Measurements from ENCODE around the gene NAV2. TPM values are rescaled to one million over a fixed set of nuclear protein-coding genes. Genes with fewer than 3 reads are reported as not detected.

Gene NAV2
- total RNA-seq, 1 experiment from 2014 or later, result 2.1 TPM

DNA sequence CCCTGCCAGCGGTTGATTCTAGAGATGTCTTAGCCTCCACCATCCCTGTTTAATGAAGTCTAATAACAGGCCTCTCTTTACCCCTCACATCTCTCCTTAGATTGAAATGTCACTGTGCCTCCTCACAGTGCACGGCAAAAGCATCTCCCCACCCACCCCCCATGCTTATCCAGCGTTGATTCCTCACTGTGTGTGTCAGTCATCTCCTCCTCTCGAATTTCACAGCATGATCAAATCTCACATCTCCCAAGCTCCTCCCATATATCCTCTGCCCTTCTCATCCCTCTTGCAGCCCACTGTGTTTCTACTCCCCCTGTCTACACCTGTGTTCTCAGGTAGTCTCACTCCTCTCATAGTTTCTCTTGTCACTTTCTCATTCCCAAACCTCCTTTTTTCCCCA, 363.0 kb downstream of the NAV2 start:
- BruUV-seq (replicated peaks), result no TSS peak
- no peak for ATAC-seq

More for the DNA sequence above, 363.0 kb downstream of the NAV2 start:
- Histone ChIP-seq H3K79me2 (ENCODE audit: insufficient read depth, low read length) (no peaks in the 10 kb centered on the region), H3K4me3 (replicated peaks in 1 of 2; ENCODE audit: low read depth in 1 of 2, low read length in 2 of 2) (no peak overlapping the region), H3K9ac (ENCODE audit: low read length) (no peak overlapping the region), H3K27ac (ENCODE audit: low read depth, low read length) (no peak overlapping the region), H3K9me3 (ENCODE audit: control insufficient read depth in 1 of 2, insufficient read depth in 1 of 2, low read depth in 1 of 2, low read length in 2 of 2) (no peaks in the 10 kb centered on the region), H4K20me1 (ENCODE audit: insufficient read depth) (no peaks in the 10 kb centered on the region), H3K36me3 (ENCODE audit: control insufficient read depth in 1 of 2, insufficient read depth in 2 of 2, low read length in 2 of 2) (no peaks in the 10 kb centered on the region), H2AFZ (ENCODE audit: low read depth, low read length, poor library complexity, severe bottlenecking) (no peak overlapping the region), H3K27me3 (ENCODE audit: insufficient read depth, low read length) (no peaks in the 10 kb centered on the region), H3K9me2 (ENCODE audit: insufficient read depth) (no peaks in the 10 kb centered on the region), H3K4me1 (ENCODE audit: control insufficient read depth in 1 of 2, insufficient read depth in 2 of 2, low read length in 2 of 2) (no peaks in the 10 kb centered on the region), H3K4me2 (ENCODE audit: low read length) (no peak overlapping the region)
- CTCF ChIA-PET, result no interaction called here
- DNase-seq (ENCODE audit: low read depth, low spot score), result no peak
- RAD21 ChIA-PET (ENCODE audit: low non-redundant PET in 1 of 2, low total read pairs in 2 of 2, uncharacterized antibody in 2 of 2, unreplicated experiment in 2 of 2), result no interaction called here
- TF ChIP-seq POLR2A (IDR thresholded peaks at IDR 0.05; ENCODE audit: borderline replicate concordance, extremely low read depth, insufficient read depth, insufficient read length) (no peak), SRF (IDR thresholded peaks at IDR 0.05; ENCODE audit: low read depth) (no peak), SIN3A (IDR thresholded peaks at IDR 0.05; ENCODE audit: low read depth) (no peak), SP1 (IDR thresholded peaks at IDR 0.05; ENCODE audit: low read depth) (no peak), CBX3 (IDR thresholded peaks at IDR 0.05; ENCODE audit: low read depth) (no peak), CTCF (IDR thresholded peaks at IDR 0.05 in 2 of 3, conservative IDR thresholded peaks at IDR 0.05 in 1 of 3; ENCODE audit: borderline replicate concordance in 1 of 3, insufficient read depth in 1 of 3, low read depth in 2 of 3, low read length in 2 of 3) (no peak), YY1 (IDR thresholded peaks at IDR 0.05; ENCODE audit: extremely low read depth, insufficient replicate concordance, low read depth, low read length) (no peak), EZH2phosphoT487 (IDR thresholded peaks at IDR 0.05; ENCODE audit: borderline replicate concordance) (no peak), ELF1 (IDR thresholded peaks at IDR 0.05; ENCODE audit: borderline replicate concordance, low read depth) (no peak), POLR2AphosphoS5 (IDR thresholded peaks at IDR 0.05; ENCODE audit: low read depth, low read length) (no peak), EZH2 (IDR thresholded peaks at IDR 0.05) (no peak), FOSL1 (IDR thresholded peaks at IDR 0.05; ENCODE audit: low read depth) (no peak)
- TF ChIP-seq, protein P1, sequence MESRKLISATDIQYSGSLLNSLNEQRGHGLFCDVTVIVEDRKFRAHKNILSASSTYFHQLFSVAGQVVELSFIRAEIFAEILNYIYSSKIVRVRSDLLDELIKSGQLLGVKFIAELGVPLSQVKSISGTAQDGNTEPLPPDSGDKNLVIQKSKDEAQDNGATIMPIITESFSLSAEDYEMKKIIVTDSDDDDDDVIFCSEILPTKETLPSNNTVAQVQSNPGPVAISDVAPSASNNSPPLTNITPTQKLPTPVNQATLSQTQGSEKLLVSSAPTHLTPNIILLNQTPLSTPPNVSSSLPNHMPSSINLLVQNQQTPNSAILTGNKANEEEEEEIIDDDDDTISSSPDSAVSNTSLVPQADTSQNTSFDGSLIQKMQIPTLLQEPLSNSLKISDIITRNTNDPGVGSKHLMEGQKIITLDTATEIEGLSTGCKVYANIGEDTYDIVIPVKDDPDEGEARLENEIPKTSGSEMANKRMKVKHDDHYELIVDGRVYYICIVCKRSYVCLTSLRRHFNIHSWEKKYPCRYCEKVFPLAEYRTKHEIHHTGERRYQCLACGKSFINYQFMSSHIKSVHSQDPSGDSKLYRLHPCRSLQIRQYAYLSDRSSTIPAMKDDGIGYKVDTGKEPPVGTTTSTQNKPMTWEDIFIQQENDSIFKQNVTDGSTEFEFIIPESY (IDR thresholded peaks at IDR 0.05; ENCODE audit: extremely low read depth, insufficient replicate concordance, low read length), result no peak
- TF ChIP-seq, protein P2, sequence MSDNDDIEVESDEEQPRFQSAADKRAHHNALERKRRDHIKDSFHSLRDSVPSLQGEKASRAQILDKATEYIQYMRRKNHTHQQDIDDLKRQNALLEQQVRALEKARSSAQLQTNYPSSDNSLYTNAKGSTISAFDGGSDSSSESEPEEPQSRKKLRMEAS (IDR thresholded peaks at IDR 0.05), result no peak
- POLR2A ChIA-PET, result no interaction called here
- intact Hi-C loops (cut with micrococcal nuclease), result no loop called here

Measured in HCT116 (cell line).